Gastrocnemius medialis (tissue), 4 donors: Measurements from ENCODE around the gene APEH. TPM values are rescaled to one million over a fixed set of nuclear protein-coding genes. Genes with fewer than 3 reads are reported as not detected.

Source experiments
- ATAC-seq, 2 donors: fragments of 150-250 bp; one replicate each; pipeline ENCODE4 v1.9.1; 2016
- DNase-seq, 2 donors: peaks; one replicate each; pipeline ENCODE4 v3.0.0-alpha.2; 2019
- H3K27ac ChIP-seq, 4 donors: fragments of 200-600 bp; sonication (generic); 1 replicate in 1 of 4; 2 replicates in 3 of 4; pipeline ENCODE4 v1.5.1; 2016 to 2018; ENCODE audit warnings: mild to moderate bottlenecking in 2 of 4, moderate library complexity in 1 of 4
- H3K27me3 ChIP-seq, 3 donors: fragments of 200-600 bp; sonication (generic) in 2 of 3; 1 replicate in 1 of 3; 2 replicates in 2 of 3; pipeline versions ENCODE4 v1.5.1 to v1.6.0; 2016 to 2019; ENCODE audit warnings: mild to moderate bottlenecking in 1 of 3, moderate library complexity in 1 of 3
- H3K36me3 ChIP-seq, 2 donors: fragments of 200-600 bp; sonication (generic) in 1 of 2; one replicate each; pipeline ENCODE4 v1.5.1; 2017 to 2018
- H3K4me1 ChIP-seq, 2 donors: fragments of 200-600 bp; sonication (generic) in 1 of 2; one replicate each; pipeline ENCODE4 v1.5.1; 2016 to 2017; ENCODE audit warnings: mild to moderate bottlenecking in 2 of 2
- H3K4me3 ChIP-seq, 4 donors: fragments of 200-600 bp; sonication (generic) in 3 of 4; 1 replicate in 1 of 4; 2 replicates in 3 of 4; pipeline ENCODE4 v1.5.1; 2016 to 2019; ENCODE audit warnings: mild to moderate bottlenecking in 2 of 4
- H3K9me3 ChIP-seq, 3 donors: fragments of 200-600 bp; sonication (generic) in 2 of 3; 1 replicate in 1 of 3; 2 replicates in 2 of 3; pipeline ENCODE4 v1.5.1; 2016 to 2019
- CTCF ChIP-seq, 5 experiments: fragments of 450-650 bp in 3 of 5; fragments of 200-600 bp in 2 of 5; sonication (generic) in 2 of 5; IDR thresholded peaks in 4 of 5; conservative IDR thresholded peaks in 1 of 5; 1 replicate in 4 of 5; 2 replicates in 1 of 5; pipeline ENCODE4 v1.5.1; 2016 to 2019; ENCODE audit warnings: antibody characterized with exemption in 5 of 5, mild to moderate bottlenecking in 3 of 5, moderate library complexity in 3 of 5
- POLR2A ChIP-seq, 2 donors: fragments of 450-650 bp; IDR thresholded peaks; one replicate each; pipeline ENCODE4 v1.6.1; 2017; ENCODE audit warnings: antibody characterized with exemption in 2 of 2, mild to moderate bottlenecking in 2 of 2, moderate library complexity in 2 of 2
- in situ Hi-C, 4 donors: fragments of 200-750 bp; cut with MboI; loops; one replicate each; pipeline versions ENCODE4 v1.15.0 to v1.8.0; 2017; ENCODE audit warnings: low sequenced_read_pairs in 4 of 4
- intact Hi-C: fragments of 100-400 bp; cut with DNase I; formaldehyde crosslinking; loops from one replicate; pipeline ENCODE4 v1.15.1; 2023; ENCODE audit warnings: low total_unique reads
- total RNA-seq, 4 donors: library from RNA; depleted of rRNA; stranded (reverse); fragments of >200 nt; gene quantifications; one replicate each; pipeline versions ENCODE4 v1.1.0 to v1.2.3, GENCODE V29; 2016

The APEH gene
- total RNA-seq, 4 donors from 2014 or later = 103 to 140 (median 108) TPM

GRCh38 chr3:49641921-49642707 lies 32.0 kb upstream of the APEH start:
- Histone ChIP-seq H3K27me3 (no peaks in the 10 kb centered on the region), H3K4me3 (no peak overlapping the region), H3K36me3 (no peaks in the 10 kb centered on the region), H3K9me3 (no peaks in the 10 kb centered on the region), H3K27ac (no peak overlapping the region), H3K4me1 (no peaks in the 10 kb centered on the region)
- no peak for TF ChIP-seq POLR2A (IDR thresholded peaks at IDR 0.05)
- no peak for TF ChIP-seq CTCF (IDR thresholded peaks at IDR 0.05 in 4 of 5, conservative IDR thresholded peaks at IDR 0.05 in 1 of 5)
- DNase-seq (no peak), ATAC-seq (no peak)
- in situ Hi-C loops = no loop called here
- intact Hi-C loops = no loop called here

- in situ Hi-C loops = no loop called here
- peaks cover 5 to 6% of the 10 kb centered on the region in 2 donors for H3K4me1 ChIP-seq
- no peak overlapping the region for H3K4me3 ChIP-seq
- no peaks in the 10 kb centered on the region for H3K9me3 ChIP-seq
- ATAC-seq (no peak), DNase-seq (no peak)
- no peaks in the 10 kb centered on the region for H3K36me3 ChIP-seq
- no peak for TF ChIP-seq CTCF (IDR thresholded peaks at IDR 0.05 in 4 of 5, conservative IDR thresholded peaks at IDR 0.05 in 1 of 5)
- TF ChIP-seq POLR2A (IDR thresholded peaks at IDR 0.05) = no peak
- no peaks in the 10 kb centered on the region for H3K27me3 ChIP-seq
- no peak overlapping the region for H3K27ac ChIP-seq
- intact Hi-C loops = no loop called here
Measured at GRCh38 chr3:49642708-49643145, 31.4 kb upstream of the APEH start.

GRCh38 chr3:49644684-49645083 lies 29.5 kb upstream of the APEH start:
- no peak for DNase-seq
- H3K9me3 ChIP-seq = no peaks in the 10 kb centered on the region
- no peak overlapping the region for H3K4me3 ChIP-seq
- peaks cover 18% of the 10 kb centered on the region in 2 donors for H3K4me1 ChIP-seq
- no peak for ATAC-seq
- intact Hi-C loops = no loop called here
- in situ Hi-C loops = no loop called here
- TF ChIP-seq POLR2A (IDR thresholded peaks at IDR 0.05) (no peak), CTCF (IDR thresholded peaks at IDR 0.05 in 4 of 5, conservative IDR thresholded peaks at IDR 0.05 in 1 of 5) (no peak)
- H3K27me3 ChIP-seq = no peaks in the 10 kb centered on the region
- H3K27ac ChIP-seq = no peak overlapping the region
- H3K36me3 ChIP-seq = no peaks in the 10 kb centered on the region

- DNase-seq (no peak), ATAC-seq (no peak)
- Histone ChIP-seq H3K9me3 (no peaks in the 10 kb centered on the region), H3K27me3 (no peaks in the 10 kb centered on the region), H3K4me1 (peaks cover 18 to 19% of the 10 kb centered on the region in 2 donors), H3K4me3 (no peak overlapping the region), H3K27ac (no peak overlapping the region), H3K36me3 (no peaks in the 10 kb centered on the region)
- intact Hi-C loops = no loop called here
- in situ Hi-C loops = no loop called here
- TF ChIP-seq CTCF (IDR thresholded peaks at IDR 0.05 in 4 of 5, conservative IDR thresholded peaks at IDR 0.05 in 1 of 5) = no peak
- no peak for TF ChIP-seq POLR2A (IDR thresholded peaks at IDR 0.05)
Measured at GRCh38 chr3:49646236-49646635, 27.9 kb upstream of the APEH start.
